ENCODE data around the gene HBE1. TPM values are rescaled to one million over a fixed set of nuclear protein-coding genes. Genes with fewer than 3 reads are reported as not detected.

HBE1 gene
- total and polyA plus RNA-seq, 2 of the 8 experiments (the other 6 are each of a cell fraction or from before 2014, with no cell fraction given) = 0.39 TPM; not detected in 1

DNA sequence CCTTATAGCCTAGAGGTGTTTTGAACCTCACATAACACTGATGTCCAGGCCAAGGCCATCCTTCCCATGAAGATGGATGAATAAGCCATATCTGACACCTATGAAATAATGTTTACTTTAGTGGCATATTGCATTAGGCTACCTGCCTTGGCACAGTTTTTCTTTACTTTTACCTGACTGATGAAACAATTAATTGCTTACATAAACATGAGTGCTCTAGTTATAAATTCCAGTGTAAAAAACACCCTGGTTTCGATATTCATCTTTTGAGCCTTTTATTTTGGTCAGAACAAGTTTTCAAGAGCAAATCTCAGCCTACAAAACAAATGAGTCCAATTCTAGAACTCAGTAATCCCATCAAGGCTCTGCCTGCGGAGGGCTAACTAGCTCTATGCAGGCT lies 7.0 kb upstream of the HBE1 start:
- WGBS, 2 experiments (ENCODE audit: extremely low coverage in 1 of 2, insufficient coverage in 1 of 2, insufficient read length in 1 of 2, insufficient replicate concordance in 2 of 2, low coverage in 1 of 2, low lambda C conversion rate in 2 of 2, missing lambda C conversion rate in 1 of 2) = 92% methylated on average over 2 of the region's 2 CpGs; no CpG with 5 or more reads in 1 of the 2 experiments
- no peak for FAIRE-seq
- Histone ChIP-seq H3K4me1 (replicated peaks in 1 of 4; ENCODE audit: control insufficient read depth in 3 of 4, insufficient read depth in 4 of 4, low read length in 3 of 4) (no peaks in the 10 kb centered on the region; a peak in 2 of 7 replicates), H3K36me3 (ENCODE audit: control insufficient read depth in 2 of 4, insufficient read depth in 4 of 4, low read length in 3 of 4) (no peaks in the 10 kb centered on the region), H4K91ac (replicated peaks; ENCODE audit: insufficient read length, low read length) (no peak overlapping the region), H3K9ac (replicated peaks in 1 of 4; ENCODE audit: extremely low read depth in 1 of 4, low read depth in 3 of 4, low read length in 3 of 4) (no peak overlapping the region), H4K5ac (ENCODE audit: insufficient read length, low read depth, low read length) (no peak overlapping the region), H3K23ac (ENCODE audit: insufficient read length) (no peak overlapping the region), H2BK120ac (replicated peaks; ENCODE audit: low read depth, low read length) (no peak overlapping the region), H2BK15ac (ENCODE audit: low read length) (no peak overlapping the region), H3K79me1 (ENCODE audit: low read depth, low read length) (0 out of 2 replicates have a peak, but pooled peaks cover 2% of the 10 kb centered on the region), H3K4me2 (ENCODE audit: insufficient read depth in 1 of 2, low read depth in 2 of 2, low read length in 2 of 2) (no peak overlapping the region), H3K18ac (ENCODE audit: extremely low read depth, low read length) (no peak overlapping the region), H2BK12ac (ENCODE audit: low read depth, low read length) (no peak overlapping the region), H3K4ac (replicated peaks; ENCODE audit: insufficient read length, low read depth, low read length) (no peak overlapping the region), H2BK5ac (ENCODE audit: low read depth, low read length) (no peak overlapping the region), H3K4me3 (ENCODE audit: extremely low read depth in 1 of 4, insufficient read depth in 2 of 4, low read depth in 3 of 4, low read length in 4 of 4) (no peak overlapping the region), H2BK20ac (ENCODE audit: low read length) (no peak overlapping the region), H3K27ac (ENCODE audit: low read depth, low read length) (no peak overlapping the region), H3K14ac (ENCODE audit: insufficient read length) (no peak overlapping the region), H3K23me2 (ENCODE audit: low read depth, low read length) (no peaks in the 10 kb centered on the region; the same call in 1 of the 2 replicates), H2AK5ac (ENCODE audit: low read depth, low read length) (no peak overlapping the region), H3K79me2 (ENCODE audit: control insufficient read depth in 1 of 2, insufficient read depth in 2 of 2, low read length in 2 of 2) (no peaks in the 10 kb centered on the region), H4K20me1 (replicated peaks in 1 of 2; ENCODE audit: control insufficient read depth in 1 of 2, insufficient read depth in 2 of 2, low read length in 2 of 2) (no peaks in the 10 kb centered on the region), H3K27me3 (replicated peaks in 1 of 4; ENCODE audit: control insufficient read depth in 3 of 4, extremely low read depth in 1 of 4, insufficient read depth in 3 of 4, low read length in 3 of 4) (no peaks in the 10 kb centered on the region), H4K8ac (ENCODE audit: extremely low read depth, insufficient read depth, low read length) (no peak overlapping the region), H3K9me3 (ENCODE audit: insufficient read depth in 2 of 2, low read depth in 1 of 2, low read length in 1 of 2) (no peaks in the 10 kb centered on the region), H2AFZ (ENCODE audit: low read length) (no peak overlapping the region), H3K56ac (replicated peaks; ENCODE audit: insufficient read length, low read depth, low read length) (no peak overlapping the region)
- POLR2A ChIA-PET (ENCODE audit: partially characterized antibody) = interaction anchor here (0.6 kb wide), 1 partner anchor 233 kb away, joined by 3 read pairs; no protein-coding TSS in a partner anchor
- DNase-seq (ENCODE audit: low read depth in 1 of 2, low spot score in 2 of 2) = no peak
- CTCF ChIA-PET (ENCODE audit: partially characterized antibody) = interaction anchor here (1.3 to 8.6 kb wide), 2 partner anchors 9 to 14 kb away, joined by 3 to 48 read pairs; no protein-coding TSS in a partner anchor
- no peak for TF ChIP-seq TBP (IDR thresholded peaks at IDR 0.05; ENCODE audit: low read depth, low read length)
- TF ChIP-seq CREB1 (IDR thresholded peaks at IDR 0.05) = no peak
- no peak for TF ChIP-seq POU5F1 (IDR thresholded peaks at IDR 0.05; ENCODE audit: low read depth, low read length)
- no peak for TF ChIP-seq EZH2 (IDR thresholded peaks at IDR 0.05; ENCODE audit: low read depth, low read length, severe bottlenecking)
- TF ChIP-seq GABPA (IDR thresholded peaks at IDR 0.05; ENCODE audit: borderline replicate concordance, insufficient read depth, low read length) = no peak
- TF ChIP-seq, protein P1, sequence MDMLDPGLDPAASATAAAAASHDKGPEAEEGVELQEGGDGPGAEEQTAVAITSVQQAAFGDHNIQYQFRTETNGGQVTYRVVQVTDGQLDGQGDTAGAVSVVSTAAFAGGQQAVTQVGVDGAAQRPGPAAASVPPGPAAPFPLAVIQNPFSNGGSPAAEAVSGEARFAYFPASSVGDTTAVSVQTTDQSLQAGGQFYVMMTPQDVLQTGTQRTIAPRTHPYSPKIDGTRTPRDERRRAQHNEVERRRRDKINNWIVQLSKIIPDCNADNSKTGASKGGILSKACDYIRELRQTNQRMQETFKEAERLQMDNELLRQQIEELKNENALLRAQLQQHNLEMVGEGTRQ (IDR thresholded peaks at IDR 0.05; ENCODE audit: low read length) = no peak
- TF ChIP-seq BCL11A (IDR thresholded peaks at IDR 0.05; ENCODE audit: low read depth in 2 of 2, low read length in 2 of 2) = no peak
- TF ChIP-seq, protein P2, sequence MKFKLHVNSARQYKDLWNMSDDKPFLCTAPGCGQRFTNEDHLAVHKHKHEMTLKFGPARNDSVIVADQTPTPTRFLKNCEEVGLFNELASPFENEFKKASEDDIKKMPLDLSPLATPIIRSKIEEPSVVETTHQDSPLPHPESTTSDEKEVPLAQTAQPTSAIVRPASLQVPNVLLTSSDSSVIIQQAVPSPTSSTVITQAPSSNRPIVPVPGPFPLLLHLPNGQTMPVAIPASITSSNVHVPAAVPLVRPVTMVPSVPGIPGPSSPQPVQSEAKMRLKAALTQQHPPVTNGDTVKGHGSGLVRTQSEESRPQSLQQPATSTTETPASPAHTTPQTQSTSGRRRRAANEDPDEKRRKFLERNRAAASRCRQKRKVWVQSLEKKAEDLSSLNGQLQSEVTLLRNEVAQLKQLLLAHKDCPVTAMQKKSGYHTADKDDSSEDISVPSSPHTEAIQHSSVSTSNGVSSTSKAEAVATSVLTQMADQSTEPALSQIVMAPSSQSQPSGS (IDR thresholded peaks at IDR 0.05; ENCODE audit: low read length) = no peak
- no peak for TF ChIP-seq CBX8 (IDR thresholded peaks at IDR 0.05; ENCODE audit: borderline replicate concordance, low read depth, low read length)
- TF ChIP-seq, protein P3, sequence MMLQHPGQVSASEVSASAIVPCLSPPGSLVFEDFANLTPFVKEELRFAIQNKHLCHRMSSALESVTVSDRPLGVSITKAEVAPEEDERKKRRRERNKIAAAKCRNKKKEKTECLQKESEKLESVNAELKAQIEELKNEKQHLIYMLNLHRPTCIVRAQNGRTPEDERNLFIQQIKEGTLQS (IDR thresholded peaks at IDR 0.05; ENCODE audit: insufficient read depth, low read depth, low read length) = no peak
- no peak for TF ChIP-seq SP2 (IDR thresholded peaks at IDR 0.05; ENCODE audit: low read length)

All from H1 (cell line).